K562 (cell line): ENCODE results near the gene SLC7A4. TPM values are rescaled to one million over a fixed set of nuclear protein-coding genes. Genes with fewer than 3 reads are reported as not detected.
A peak's percentile ranks its signal among the peaks of the same experiment; 100 is the strongest.

Source experiments
- CBFA2T2 ChIP-seq: fragments of 450-650 bp; conservative IDR thresholded peaks from 2 replicates; pipeline ENCODE4 v1.6.1; 2017; ENCODE audit warnings: mild to moderate bottlenecking
- CREB1 ChIP-seq, 2 experiments: sonication (generic) in 1 of 2; formaldehyde crosslinking in 1 of 2; IDR thresholded peaks; 2 replicates each; pipeline versions ENCODE4 v1.6.1 to v1.8.0; 2012 to 2022; ENCODE audit warnings: inconsistent platforms in 1 of 2, mild to moderate bottlenecking in 1 of 2, missing genetic modification reagents in 1 of 2, moderate library complexity in 1 of 2
- DIDO1 ChIP-seq: fragments of 450-650 bp; IDR thresholded peaks from 2 replicates; pipeline ENCODE4 v1.6.1; 2016; ENCODE audit warnings: low read depth, missing biosample characterization, missing genetic modification characterization
- E2F3 ChIP-seq: fragments of 250-450 bp; sonication (Bioruptor Pico); IDR thresholded peaks from 2 replicates; pipeline ENCODE4 v1.4.0; 2020; ENCODE audit warnings: mild to moderate bottlenecking
- MAFK ChIP-seq: IDR thresholded peaks from 2 replicates; pipeline ENCODE4 v1.6.1; 2011; ENCODE audit warnings: low read length, improper control_type of control experiment
- NR2C1 ChIP-seq, 2 experiments: fragments of 450-650 bp; IDR thresholded peaks; 2 replicates each; pipeline ENCODE4 v1.6.1; 2017; ENCODE audit warnings: mild to moderate bottlenecking in 2 of 2, antibody characterized with exemption in 1 of 2, inconsistent platforms in 1 of 2, missing compliant biosample characterization in 1 of 2, missing genetic modification characterization in 1 of 2
- OTX1 ChIP-seq: fragments of 450-650 bp; formaldehyde crosslinking; IDR thresholded peaks from 2 replicates; pipeline ENCODE4 v1.4.0; 2022; ENCODE audit warnings: mild to moderate bottlenecking
- POLR2G ChIP-seq: fragments of 200-400 bp; formaldehyde crosslinking; IDR thresholded peaks from 2 replicates; pipeline ENCODE4 v1.6.1; 2017; ENCODE audit warnings: low read depth, mild to moderate bottlenecking, antibody characterized with exemption, low read length, moderate library complexity
- PRPF4 ChIP-seq: fragments of 200-400 bp; formaldehyde crosslinking; IDR thresholded peaks from one replicate; pipeline ENCODE4 v1.6.1; 2017; ENCODE audit warnings: low read length, low read depth, mild to moderate bottlenecking; ENCODE audit not compliant: insufficient read depth, poor library complexity, severe bottlenecking
- RCOR1 ChIP-seq, 2 experiments: IDR thresholded peaks; 2 replicates each; pipeline ENCODE4 v1.6.1; 2012; ENCODE audit warnings: low read depth in 2 of 2, low read length in 2 of 2, borderline replicate concordance in 1 of 2, improper control_type of control experiment in 1 of 2
- RFX7 ChIP-seq: fragments of 250-450 bp; sonication (Bioruptor Pico); IDR thresholded peaks from 2 replicates; pipeline ENCODE4 v1.5.1; 2021; ENCODE audit warnings: mild to moderate bottlenecking
- TBL1XR1 ChIP-seq, 2 experiments: IDR thresholded peaks; 2 replicates each; pipeline ENCODE4 v1.6.1; 2012; ENCODE audit warnings: improper control_type of control experiment in 2 of 2, low read length in 2 of 2, mild to moderate bottlenecking in 1 of 2
- U2AF1 ChIP-seq: fragments of 200-400 bp; formaldehyde crosslinking; optimal IDR thresholded peaks from 2 replicates; pipeline ENCODE3; 2017; ENCODE audit warnings: mild to moderate bottlenecking, low read depth, low read length, moderate library complexity
- ZNF232 ChIP-seq: sonication (generic); formaldehyde crosslinking; IDR thresholded peaks from 2 replicates; pipeline ENCODE4 v1.8.0; 2022; ENCODE audit warnings: mild to moderate bottlenecking, missing genetic modification reagents
- ZNF699 ChIP-seq: fragments of 250-450 bp; sonication (Bioruptor Pico); IDR thresholded peaks from 2 replicates; pipeline ENCODE4 v1.8.0; 2021; ENCODE audit warnings: mild to moderate bottlenecking, moderate library complexity; ENCODE audit not compliant: insufficient replicate concordance
- polyA plus RNA-seq, 8 experiments: library from polyadenylated mRNA; depleted of rRNA in 4 of 8; stranded (reverse) in 5 of 8; unstranded in 3 of 8; fragments of >200 nt; fragmentation: Nextera tagmentation in 2 of 8; fragmentation: Illumina TruSeq in 1 of 8; extraction: Ambion mirVana in 2 of 8; extraction: Trizol in 1 of 8; gene quantifications; 2 replicates each; pipeline versions ENCODE4 v1.2.1 to v1.2.3, GENCODE V29; 2011 to 2014; ENCODE audit warnings: inconsistent platforms in 1 of 8, missing spikeins in 1 of 8
- total RNA-seq, 7 experiments: library from RNA; depleted of rRNA in 6 of 7; stranded (reverse); fragments of >200 nt in 6 of 7; fragmentation: Illumina TruSeq in 2 of 7; extraction: Trizol in 2 of 7; gene quantifications; 2 replicates each; pipeline versions ENCODE4 v1.2.1 to v1.2.3, GENCODE V29; 2011 to 2021; ENCODE audit warnings: low replicate concordance in 1 of 7
- TF ChIP-seq, protein P1 (sequence below), 2 experiments: IDR thresholded peaks; 2 replicates each; pipeline ENCODE4 v1.6.1; 2011; ENCODE audit warnings: borderline replicate concordance in 1 of 2, control low read depth in 1 of 2, low read depth in 1 of 2, low read length in 1 of 2, mild to moderate bottlenecking in 1 of 2, mixed read lengths in 1 of 2, moderate library complexity in 1 of 2; ENCODE audit not compliant: insufficient read depth in 1 of 2, insufficient read length in 1 of 2, poor library complexity in 1 of 2, severe bottlenecking in 1 of 2; ENCODE audit errors: extremely low read depth in 1 of 2
- TF ChIP-seq, protein P2 (sequence below): fragments of 250-450 bp; sonication (Bioruptor Pico); IDR thresholded peaks from 2 replicates; pipeline ENCODE4 v1.4.0; 2020
- TF ChIP-seq, protein P3 (sequence below): sonication (generic); formaldehyde crosslinking; IDR thresholded peaks from 2 replicates; pipeline ENCODE4 v1.8.0; 2022; ENCODE audit warnings: mild to moderate bottlenecking, missing genetic modification reagents

The SLC7A4 gene
- total and polyA plus RNA-seq, 9 of the 15 experiments (the other 6 are each of a cell fraction or from before 2014, with no cell fraction given): not detected

DNA sequence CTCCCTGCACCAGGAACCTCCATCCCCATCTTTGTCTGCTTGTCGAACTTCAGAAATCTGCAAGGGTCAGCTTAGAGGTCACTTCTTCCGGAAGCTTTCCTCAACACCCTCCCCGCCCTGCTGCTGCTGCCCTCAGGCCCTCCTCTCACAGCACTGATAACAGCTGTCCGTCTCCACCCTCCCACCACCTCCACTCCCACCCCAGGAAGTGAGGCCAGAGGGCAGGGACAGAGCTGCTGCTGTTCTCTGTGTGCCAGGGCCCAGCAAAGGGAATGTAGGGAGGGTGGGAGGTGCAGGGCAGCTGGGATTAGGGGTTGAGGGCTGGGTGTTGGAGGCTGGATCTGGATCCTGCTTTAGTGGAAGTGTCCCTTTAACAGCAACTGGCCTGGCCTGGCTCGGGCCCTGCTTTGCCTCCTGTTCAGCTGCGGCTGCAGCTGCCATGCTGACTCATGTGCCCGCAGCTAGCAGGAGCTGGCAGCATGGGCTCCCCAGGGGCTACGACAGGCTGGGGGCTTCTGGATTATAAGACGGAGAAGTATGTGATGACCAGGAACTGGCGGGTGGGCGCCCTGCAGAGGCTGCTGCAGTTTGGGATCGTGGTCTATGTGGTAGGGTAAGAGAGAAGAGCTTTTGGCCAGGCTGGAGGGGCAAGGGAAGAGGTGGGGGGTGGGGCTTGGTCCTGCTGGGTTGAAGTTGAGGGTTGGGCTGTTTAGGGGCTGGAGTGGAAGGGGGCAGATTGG lies 17.5 kb downstream of the SLC7A4 start, which contains the start of gene P2RX6 (continued):
- TF ChIP-seq DIDO1 (tag) (no peak; the same call in 1 of the 2 replicates), RCOR1 (IDR thresholded peaks at IDR 0.05; ENCODE audit: borderline replicate concordance in 1 of 2, low read depth in 2 of 2, low read length in 2 of 2) (peak; percentile 87 to 100; a peak in 3 of 4 replicates), U2AF1 (no peak), CBFA2T2 (no peak), OTX1 (CRISPR knock-in tag) (peak; percentile 98), E2F3 (CRISPR knock-in tag) (no peak; the same call in 1 of the 2 replicates), MAFK (peak; percentile 62; the same call in 1 of the 2 replicates), ZNF699 (no peak), NR2C1 (IDR thresholded peaks at IDR 0.05) (no peak), NR2C1 (tag; IDR thresholded peaks at IDR 0.05) (no peak), TBL1XR1 (IDR thresholded peaks at IDR 0.05; ENCODE audit: low read length in 2 of 2) (peak; percentile 40 to 95; a peak in 3 of 4 replicates), RFX7 (CRISPR knock-in tag) (peak; percentile 83; the same call in 1 of the 2 replicates), CREB1 (IDR thresholded peaks at IDR 0.05) (peak; percentile 65; the same call in 1 of the 2 replicates), CREB1 (CRISPR knock-in tag; IDR thresholded peaks at IDR 0.05) (no peak), ZNF232 (no peak), POLR2G (peak; percentile 85), PRPF4 (no peak)
- TF ChIP-seq, protein P1, sequence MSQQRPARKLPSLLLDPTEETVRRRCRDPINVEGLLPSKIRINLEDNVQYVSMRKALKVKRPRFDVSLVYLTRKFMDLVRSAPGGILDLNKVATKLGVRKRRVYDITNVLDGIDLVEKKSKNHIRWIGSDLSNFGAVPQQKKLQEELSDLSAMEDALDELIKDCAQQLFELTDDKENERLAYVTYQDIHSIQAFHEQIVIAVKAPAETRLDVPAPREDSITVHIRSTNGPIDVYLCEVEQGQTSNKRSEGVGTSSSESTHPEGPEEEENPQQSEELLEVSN (IDR thresholded peaks at IDR 0.05; ENCODE audit: borderline replicate concordance in 1 of 2, extremely low read depth in 1 of 2, insufficient read depth in 1 of 2, insufficient read length in 1 of 2, low read depth in 1 of 2, low read length in 1 of 2, poor library complexity in 1 of 2, severe bottlenecking in 1 of 2): peak in 1 of 2 experiments; percentile 59
- TF ChIP-seq, protein P2, sequence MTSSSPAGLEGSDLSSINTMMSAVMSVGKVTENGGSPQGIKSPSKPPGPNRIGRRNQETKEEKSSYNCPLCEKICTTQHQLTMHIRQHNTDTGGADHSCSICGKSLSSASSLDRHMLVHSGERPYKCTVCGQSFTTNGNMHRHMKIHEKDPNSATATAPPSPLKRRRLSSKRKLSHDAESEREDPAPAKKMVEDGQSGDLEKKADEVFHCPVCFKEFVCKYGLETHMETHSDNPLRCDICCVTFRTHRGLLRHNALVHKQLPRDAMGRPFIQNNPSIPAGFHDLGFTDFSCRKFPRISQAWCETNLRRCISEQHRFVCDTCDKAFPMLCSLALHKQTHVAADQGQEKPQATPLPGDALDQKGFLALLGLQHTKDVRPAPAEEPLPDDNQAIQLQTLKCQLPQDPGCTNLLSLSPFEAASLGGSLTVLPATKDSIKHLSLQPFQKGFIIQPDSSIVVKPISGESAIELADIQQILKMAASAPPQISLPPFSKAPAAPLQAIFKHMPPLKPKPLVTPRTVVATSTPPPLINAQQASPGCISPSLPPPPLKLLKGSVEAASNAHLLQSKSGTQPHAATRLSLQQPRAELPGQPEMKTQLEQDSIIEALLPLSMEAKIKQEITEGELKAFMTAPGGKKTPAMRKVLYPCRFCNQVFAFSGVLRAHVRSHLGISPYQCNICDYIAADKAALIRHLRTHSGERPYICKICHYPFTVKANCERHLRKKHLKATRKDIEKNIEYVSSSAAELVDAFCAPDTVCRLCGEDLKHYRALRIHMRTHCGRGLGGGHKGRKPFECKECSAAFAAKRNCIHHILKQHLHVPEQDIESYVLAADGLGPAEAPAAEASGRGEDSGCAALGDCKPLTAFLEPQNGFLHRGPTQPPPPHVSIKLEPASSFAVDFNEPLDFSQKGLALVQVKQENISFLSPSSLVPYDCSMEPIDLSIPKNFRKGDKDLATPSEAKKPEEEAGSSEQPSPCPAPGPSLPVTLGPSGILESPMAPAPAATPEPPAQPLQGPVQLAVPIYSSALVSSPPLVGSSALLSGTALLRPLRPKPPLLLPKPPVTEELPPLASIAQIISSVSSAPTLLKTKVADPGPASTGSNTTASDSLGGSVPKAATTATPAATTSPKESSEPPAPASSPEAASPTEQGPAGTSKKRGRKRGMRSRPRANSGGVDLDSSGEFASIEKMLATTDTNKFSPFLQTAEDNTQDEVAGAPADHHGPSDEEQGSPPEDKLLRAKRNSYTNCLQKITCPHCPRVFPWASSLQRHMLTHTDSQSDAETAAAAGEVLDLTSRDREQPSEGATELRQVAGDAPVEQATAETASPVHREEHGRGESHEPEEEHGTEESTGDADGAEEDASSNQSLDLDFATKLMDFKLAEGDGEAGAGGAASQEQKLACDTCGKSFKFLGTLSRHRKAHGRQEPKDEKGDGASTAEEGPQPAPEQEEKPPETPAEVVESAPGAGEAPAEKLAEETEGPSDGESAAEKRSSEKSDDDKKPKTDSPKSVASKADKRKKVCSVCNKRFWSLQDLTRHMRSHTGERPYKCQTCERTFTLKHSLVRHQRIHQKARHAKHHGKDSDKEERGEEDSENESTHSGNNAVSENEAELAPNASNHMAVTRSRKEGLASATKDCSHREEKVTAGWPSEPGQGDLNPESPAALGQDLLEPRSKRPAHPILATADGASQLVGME (CRISPR knock-in tag): peak; percentile 97
- TF ChIP-seq, protein P3, sequence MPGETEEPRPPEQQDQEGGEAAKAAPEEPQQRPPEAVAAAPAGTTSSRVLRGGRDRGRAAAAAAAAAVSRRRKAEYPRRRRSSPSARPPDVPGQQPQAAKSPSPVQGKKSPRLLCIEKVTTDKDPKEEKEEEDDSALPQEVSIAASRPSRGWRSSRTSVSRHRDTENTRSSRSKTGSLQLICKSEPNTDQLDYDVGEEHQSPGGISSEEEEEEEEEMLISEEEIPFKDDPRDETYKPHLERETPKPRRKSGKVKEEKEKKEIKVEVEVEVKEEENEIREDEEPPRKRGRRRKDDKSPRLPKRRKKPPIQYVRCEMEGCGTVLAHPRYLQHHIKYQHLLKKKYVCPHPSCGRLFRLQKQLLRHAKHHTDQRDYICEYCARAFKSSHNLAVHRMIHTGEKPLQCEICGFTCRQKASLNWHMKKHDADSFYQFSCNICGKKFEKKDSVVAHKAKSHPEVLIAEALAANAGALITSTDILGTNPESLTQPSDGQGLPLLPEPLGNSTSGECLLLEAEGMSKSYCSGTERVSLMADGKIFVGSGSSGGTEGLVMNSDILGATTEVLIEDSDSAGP (CRISPR knock-in tag): no peak
